Renal cortex interstitium (tissue), 11 donors: Measurements from ENCODE around the gene TMEM266. TPM values are rescaled to one million over a fixed set of nuclear protein-coding genes. Genes with fewer than 3 reads are reported as not detected.

ENCODE experiments used
- DNase-seq, 11 donors: peaks; one replicate each; pipeline ENCODE4 v3.0.0-alpha.2; 2013; ENCODE audit warnings: low read depth in 9 of 11, low spot score in 4 of 11; ENCODE audit errors: extremely low read depth in 1 of 11
- polyA plus RNA-seq, 3 donors: library from polyadenylated mRNA; unstranded; fragments of 120-200 nt; gene quantifications; one replicate each; pipeline ENCODE4 v1.2.1, GENCODE V29; 2013; ENCODE audit not compliant: insufficient read length in 3 of 3

Gene TMEM266
- polyA plus RNA-seq, 3 donors = 9.8 to 14.1 (median 12.7) TPM

GRCh38 chr15:76206325-76206976, 146.7 kb downstream of the TMEM266 start:
- no peak for DNase-seq

DNA sequence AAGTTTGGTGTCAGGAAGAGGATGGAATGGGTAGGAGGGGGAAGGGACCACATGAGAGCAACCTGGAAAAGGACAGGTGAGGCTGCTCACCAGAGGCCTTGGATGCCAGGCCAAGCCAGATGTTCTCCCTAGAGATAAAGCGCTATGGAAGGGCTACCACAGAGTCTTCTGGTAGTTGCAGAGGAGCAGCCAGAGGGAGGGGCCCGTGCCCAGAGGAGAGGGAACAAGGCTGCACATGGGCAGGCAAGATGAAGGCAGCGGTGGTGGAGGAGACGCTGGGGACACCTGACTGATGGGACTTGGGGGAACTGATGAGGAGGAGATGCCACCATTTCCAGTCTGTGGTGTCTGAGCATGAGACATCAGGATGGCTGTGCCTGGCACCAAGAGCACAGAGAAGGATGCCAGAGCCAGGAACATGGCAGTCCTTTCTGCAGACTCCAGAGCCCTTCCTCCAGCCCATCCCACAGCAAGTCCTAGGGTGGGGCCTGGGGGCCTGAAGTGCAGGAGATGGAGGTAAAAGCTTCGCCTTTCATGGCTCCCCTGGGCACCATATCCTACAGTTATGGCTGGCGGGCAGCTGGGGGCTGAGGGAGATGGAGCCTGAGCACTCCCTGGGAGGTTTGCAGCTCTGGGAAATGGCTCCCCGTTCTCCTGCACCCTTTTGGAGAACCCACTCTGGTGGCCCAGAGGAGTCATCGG, 148.4 kb downstream of the TMEM266 start:
- no peak for DNase-seq

DNA sequence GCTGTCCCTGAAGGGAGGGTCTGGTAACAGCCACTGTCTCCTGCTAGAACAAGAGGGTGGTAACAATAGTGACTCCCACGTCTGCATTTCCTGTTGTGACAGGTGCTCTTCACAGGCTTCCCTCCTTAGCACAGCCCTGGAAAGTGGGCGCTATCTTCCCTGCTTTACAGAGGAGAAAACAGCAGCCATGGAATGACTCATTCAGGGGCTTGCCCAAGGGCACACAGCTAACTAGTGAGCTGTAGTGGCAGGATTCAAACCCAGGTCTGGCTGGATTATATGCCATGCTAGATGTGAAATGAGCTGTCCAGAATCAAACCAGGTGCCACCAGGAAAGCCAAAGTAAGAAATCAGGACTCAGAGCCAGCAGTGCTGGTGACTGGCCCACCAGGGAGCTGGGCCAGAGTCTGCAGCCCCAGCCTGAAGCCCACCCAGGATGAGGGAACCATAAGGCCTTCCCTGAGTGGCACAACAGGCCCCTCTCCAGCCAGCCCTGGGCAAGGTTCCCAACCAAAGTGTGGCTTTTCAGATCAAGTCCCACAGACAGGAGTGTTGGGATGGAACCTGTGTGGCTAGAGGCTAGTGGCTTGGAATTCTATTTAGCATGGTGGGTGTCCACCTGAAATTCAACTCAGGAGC, 149.1 kb downstream of the TMEM266 start:
- no peak for DNase-seq

- DNase-seq = no peak
Measured at GRCh38 chr15:76209523-76209922, 149.7 kb downstream of the TMEM266 start.

DNA sequence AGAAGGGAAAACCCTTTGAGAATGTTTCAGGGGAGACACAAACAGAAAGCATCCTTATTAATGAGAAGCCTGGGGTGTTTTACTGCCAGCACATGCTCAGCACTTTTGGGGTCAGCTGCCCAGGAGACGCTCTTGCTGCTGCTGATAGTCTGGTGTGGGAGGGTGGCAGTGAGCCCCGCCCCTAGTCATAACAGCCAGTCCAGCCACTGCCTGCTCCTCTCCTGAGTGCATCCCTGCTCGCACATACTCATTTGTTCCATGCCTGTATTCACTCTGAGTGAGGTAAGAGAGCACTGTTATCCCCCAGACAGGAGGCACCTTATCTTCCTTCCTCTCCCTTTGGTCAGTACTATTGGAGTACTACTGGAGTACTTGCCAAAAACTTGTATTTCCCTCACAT, 150.2 kb downstream of the TMEM266 start:
- DNase-seq = no peak

DNA sequence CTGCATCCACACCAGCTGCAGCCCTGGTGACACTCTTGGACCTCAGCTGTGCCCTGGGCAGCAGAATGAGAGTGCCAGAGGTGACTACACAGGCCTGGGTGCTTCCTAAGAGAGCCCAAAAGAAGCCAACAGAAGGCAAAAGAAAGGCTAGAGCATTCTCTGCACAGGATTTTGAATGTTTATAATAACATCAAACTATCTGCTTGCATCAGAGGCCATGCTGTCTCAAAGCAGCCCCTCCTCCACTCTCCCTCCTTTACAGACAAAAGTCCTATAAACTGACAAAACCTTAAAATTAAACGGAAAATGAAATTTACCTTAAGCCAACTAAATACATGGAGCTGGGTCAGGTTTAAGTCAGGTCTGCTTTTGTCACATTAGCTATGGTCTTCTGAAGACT, 155.8 kb downstream of the TMEM266 start:
- no peak for DNase-seq

DNA sequence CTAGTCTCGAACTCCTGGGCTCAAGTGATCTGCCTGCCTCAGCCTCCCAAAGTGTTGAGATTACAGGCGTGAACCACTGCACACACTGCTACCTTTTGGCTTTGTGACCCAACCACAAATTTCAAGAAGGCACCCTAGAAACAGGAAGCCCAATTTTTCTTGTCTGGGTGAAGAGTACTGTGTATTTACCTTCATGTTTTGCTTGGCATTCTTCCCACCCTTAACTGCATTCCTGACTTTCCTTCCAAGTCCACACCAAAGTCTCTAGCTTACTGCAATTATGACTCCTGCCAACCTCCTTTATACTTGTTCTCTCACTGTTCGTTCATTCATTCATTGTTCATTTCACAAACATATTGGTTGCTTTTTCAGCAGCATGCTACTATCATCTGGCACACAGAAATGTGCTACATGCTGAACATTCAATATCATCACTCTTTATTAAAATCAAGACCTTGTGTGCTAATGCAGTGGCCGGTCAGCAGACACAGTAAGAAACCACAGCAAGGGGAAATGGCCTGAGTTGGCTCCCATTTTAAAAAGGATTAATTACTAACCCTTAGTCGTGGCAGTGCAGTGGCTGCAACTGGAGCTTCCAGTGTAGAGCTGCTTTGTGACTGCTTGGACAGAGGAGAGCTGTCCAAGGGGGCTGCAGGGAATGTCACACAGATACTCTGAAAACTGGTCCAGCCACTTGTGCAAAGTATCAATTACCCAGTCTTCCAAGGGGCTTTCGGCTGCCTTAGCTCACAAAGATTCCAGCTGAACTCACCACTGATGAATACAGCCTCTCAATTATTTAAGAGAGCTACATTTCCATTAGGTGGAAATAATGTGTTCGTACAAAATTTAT, 157.5 kb downstream of the TMEM266 start:
- no peak for DNase-seq

- DNase-seq = no peak
Measured at GRCh38 chr15:76217882-76218217, 158.1 kb downstream of the TMEM266 start.

DNA sequence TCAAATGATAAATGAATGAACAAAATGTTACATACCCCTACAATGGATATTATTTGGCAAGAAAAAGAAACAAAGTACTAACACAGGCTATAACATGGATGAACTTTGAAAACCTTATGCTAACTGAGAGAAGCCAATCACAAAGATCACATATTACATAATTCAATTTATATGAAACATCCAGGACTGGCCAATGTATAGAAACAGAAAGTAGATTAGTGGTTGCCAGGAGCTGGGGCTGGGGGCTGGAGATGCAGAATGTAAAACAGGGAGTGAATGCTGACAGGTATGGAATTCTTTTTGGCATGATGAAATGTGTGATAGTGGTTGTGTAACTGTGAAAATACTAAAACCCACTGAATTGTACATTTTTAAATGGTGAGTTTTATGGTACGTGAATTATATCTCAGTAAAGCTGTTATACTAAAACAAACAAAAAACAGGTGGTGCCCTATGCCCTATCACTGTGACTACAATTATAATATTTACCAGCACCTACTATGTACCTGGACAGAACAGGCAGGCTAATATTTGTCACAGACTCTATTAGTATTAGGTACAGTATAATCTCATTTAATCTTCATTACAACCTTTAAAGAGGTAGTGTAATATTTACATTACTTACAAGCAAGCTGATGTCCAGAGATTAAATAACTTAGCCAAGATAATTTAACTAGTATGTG, 161.4 kb downstream of the TMEM266 start:
- DNase-seq = no peak

DNA sequence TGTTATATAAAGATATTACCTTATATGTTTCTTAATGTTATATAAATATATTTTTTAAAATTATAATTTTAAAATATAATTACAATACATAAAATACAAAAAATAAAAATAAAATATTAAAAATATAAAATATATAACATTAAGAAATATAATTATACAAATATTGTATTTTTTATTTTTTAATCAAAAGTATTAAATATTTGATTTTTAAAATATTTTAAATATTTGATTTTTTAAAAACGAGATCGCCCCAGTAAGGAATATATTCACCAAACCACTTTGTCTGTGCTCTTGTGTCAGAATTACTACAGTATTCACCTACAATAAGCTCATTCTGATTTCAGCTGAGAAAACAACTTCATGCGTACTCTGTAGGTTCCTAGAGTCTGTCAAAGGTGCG, 162.4 kb downstream of the TMEM266 start:
- DNase-seq = no peak

GRCh38 chr15:76223521-76223920, 163.7 kb downstream of the TMEM266 start:
- no peak for DNase-seq

GRCh38 chr15:76229266-76229665, 169.5 kb downstream of the TMEM266 start:
- DNase-seq = no peak

GRCh38 chr15:76233921-76234320, 174.1 kb downstream of the TMEM266 start:
- DNase-seq = no peak

- DNase-seq = no peak
Measured at GRCh38 chr15:76234337-76234889, 174.6 kb downstream of the TMEM266 start.

DNA sequence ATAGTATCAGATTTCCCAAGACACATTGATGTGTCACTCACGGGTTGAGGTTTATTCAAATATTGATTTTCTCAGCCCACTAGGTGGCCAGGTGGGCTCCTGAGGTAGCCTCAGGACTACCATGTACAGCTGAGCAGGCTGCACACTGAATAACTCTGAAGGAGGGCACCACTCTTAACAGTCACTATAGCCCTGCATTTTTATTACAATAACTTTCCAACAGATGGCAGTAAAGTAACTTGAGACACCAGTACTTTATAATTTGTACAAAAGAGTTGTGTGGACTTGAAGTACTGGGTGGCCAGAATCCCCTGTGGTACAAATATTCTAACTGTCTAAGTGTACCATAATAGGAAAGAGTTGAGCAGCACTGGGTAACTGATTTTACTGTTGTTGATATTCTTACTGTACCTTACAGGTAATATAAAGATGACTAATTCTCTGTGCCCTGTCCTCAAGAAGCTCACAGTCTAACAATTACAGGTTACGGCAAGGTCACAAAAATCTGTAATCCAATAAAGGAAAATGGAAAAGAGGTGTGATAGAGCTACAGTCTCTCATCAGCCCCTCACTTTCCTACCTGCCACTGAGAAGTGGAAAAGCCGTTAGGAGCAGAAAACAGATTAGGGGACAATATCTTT, 175.5 kb downstream of the TMEM266 start:
- DNase-seq = peak in 4 of 11 donors; percentile 0 to 29 (median 10)

GRCh38 chr15:76236350-76236749, 176.6 kb downstream of the TMEM266 start:
- DNase-seq = no peak

DNA sequence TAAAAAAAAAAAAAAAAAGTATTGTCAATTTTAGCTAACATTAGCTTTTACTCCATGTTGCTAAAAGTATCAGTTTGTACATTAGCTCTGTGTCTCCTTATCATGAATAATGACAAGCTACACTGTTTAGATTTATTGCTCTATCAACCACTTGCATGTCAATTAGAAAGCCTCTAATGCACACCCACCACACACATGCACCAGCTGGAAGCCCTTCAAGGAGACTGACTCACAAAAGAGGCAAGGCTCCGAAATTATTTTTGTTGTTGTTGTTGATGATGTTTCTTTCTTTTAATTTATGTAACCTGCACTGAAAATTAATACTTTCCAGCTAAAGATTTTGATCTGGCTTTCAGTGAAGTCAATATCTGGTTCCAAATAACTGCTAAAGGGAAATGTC, 180.0 kb downstream of the TMEM266 start:
- no peak for DNase-seq

DNA sequence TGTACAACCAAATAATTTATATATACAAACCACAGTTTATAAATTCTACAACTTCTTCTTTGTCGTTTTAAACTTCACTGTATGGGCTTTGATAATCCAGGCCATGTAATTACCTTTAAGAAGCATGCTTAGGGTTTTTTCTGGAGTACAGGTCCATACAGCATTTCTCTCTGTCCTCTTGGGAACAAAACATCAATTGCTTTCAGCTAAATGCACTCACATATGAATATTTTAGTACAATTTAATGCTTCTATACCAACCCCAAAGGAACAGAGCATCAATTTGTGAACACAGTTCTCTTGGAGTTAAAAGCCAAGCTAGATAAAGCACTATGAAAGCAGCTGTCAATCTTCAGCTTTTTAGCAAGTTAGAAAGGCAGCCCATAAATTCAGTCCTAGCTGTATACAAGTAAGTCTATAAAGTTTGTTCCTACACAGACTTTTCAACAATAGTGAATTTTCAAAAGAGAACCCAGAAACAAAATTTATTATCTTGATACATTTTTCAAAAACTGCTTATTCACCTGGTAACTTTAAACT, 185.4 kb downstream of the TMEM266 start:
- DNase-seq = no peak
